Left colon (tissue), 2 donors: ENCODE results near the gene PIH1D2. TPM values are rescaled to one million over a fixed set of nuclear protein-coding genes. Genes with fewer than 3 reads are reported as not detected.
"Not testable (repeated sequence)": the region's sequence is repeated elsewhere in the genome, so short reads cannot be mapped to it uniquely, and the experiment has no call there.

ENCODE experiments used
- ATAC-seq: fragments of 200-7000 bp; cut with Tn5 transposase; one replicate; pipeline ENCODE4 v1.9.1; 2020; ENCODE audit warnings: mild to moderate bottlenecking, moderate library complexity
- DNase-seq, 2 donors: peaks; one replicate each; pipeline ENCODE4 v3.0.0-alpha.2; 2020
- intact Hi-C, 2 donors: fragments of 100-400 bp; cut with DNase I in 1 of 2; cut with micrococcal nuclease in 1 of 2; formaldehyde crosslinking; loops; one replicate each; pipeline versions ENCODE4 v1.11.2 to v1.14.0; 2022; cut with DNase I, micrococcal nuclease
- long read RNA-seq: library from polyadenylated mRNA; unstranded; transcript quantifications from one replicate; pipeline ENCODE4 v2.0.0, GENCODE V29; 2021
- total RNA-seq, 2 donors: library from RNA; stranded (reverse); fragmentation: NEBNext Ultra II Directional; extraction: Animal tissue kit (Norgen Biotek cat#: 25700); gene quantifications; one replicate each; pipeline ENCODE4 v1.2.1, GENCODE V29; 2021
- donor health status: DM: no; HTN: no; CAD: no.
- donor health status: DM: yes; HTN: yes; CAD: no.

The PIH1D2 gene
- total RNA-seq = under 1 TPM; 0.92 to 0.98 TPM
- long read RNA-seq = 0 reads

GRCh38 chr11:112073941-112074811, at the start of gene PIH1D2, which contains the start of gene NKAPD1:
Gene PIH1D2 (minus strand): TSS chr11:112074017. CDS start chr11:112073174, 843 bp downstream.
Gene NKAPD1 (plus strand): TSS chr11:112074299. CDS start chr11:112075575, 1,276 bp downstream.
- intact Hi-C loops = no loop called here
- peak; percentile 93 for ATAC-seq
- peak; percentile 65 to 75 for DNase-seq

- intact Hi-C loops = no loop called here
- ATAC-seq = no peak
- DNase-seq = no peak
These were observed 49.3 kb upstream of the PIH1D2 start for GRCh38 chr11:112123129-112123528.

GRCh38 chr11:112121981-112122615, 48.3 kb upstream of the PIH1D2 start:
- intact Hi-C loops = no loop called here
- ATAC-seq (no peak), DNase-seq (no peak)

GRCh38 chr11:112118176-112118575, 44.4 kb upstream of the PIH1D2 start:
- intact Hi-C loops = loop anchor here in 1 of 2 donors (10.0 kb wide), 1 partner anchor 157 kb away; no protein-coding TSS in a partner anchor
- ATAC-seq (no peak), DNase-seq (no peak)

- no peak for ATAC-seq
- DNase-seq = no peak
- intact Hi-C loops = loop anchor here in 1 of 2 donors (10.0 kb wide), 1 partner anchor 159 kb away; no protein-coding TSS in a partner anchor
These were observed 41.6 kb upstream of the PIH1D2 start for GRCh38 chr11:112115386-112115785.

- intact Hi-C loops = loop anchor here in 1 of 2 donors (5.0 to 10.0 kb wide), 2 partner anchors 63 to 160 kb away; partner anchors contain the start of gene BCO2
- DNase-seq (no peak), ATAC-seq (no peak)
These were observed 40.6 kb upstream of the PIH1D2 start for GRCh38 chr11:112114460-112114859.

GRCh38 chr11:112113539-112114457, 40.0 kb upstream of the PIH1D2 start:
- ATAC-seq = peak; percentile 85
- intact Hi-C loops = loop anchor here in 1 of 2 donors (5.0 to 10.0 kb wide), 2 partner anchors 64 to 161 kb away; partner anchors contain the start of gene BCO2
- no peak for DNase-seq

GRCh38 chr11:112106070-112106469, 32.3 kb upstream of the PIH1D2 start:
- DNase-seq = no peak
- no peak for ATAC-seq
- intact Hi-C loops = no loop called here

- no peak for DNase-seq
- intact Hi-C loops = no loop called here
- ATAC-seq = no peak
These were observed 29.6 kb upstream of the PIH1D2 start for GRCh38 chr11:112103446-112103845.

GRCh38 chr11:112100462-112100861, 26.6 kb upstream of the PIH1D2 start:
- no peak for DNase-seq
- no peak for ATAC-seq
- intact Hi-C loops = no loop called here

GRCh38 chr11:112097734-112098528, 24.1 kb upstream of the PIH1D2 start:
- DNase-seq = no peak
- intact Hi-C loops = no loop called here
- ATAC-seq = no peak

- no peak for DNase-seq
- ATAC-seq = no peak
- intact Hi-C loops = no loop called here
These were observed 22.4 kb upstream of the PIH1D2 start for GRCh38 chr11:112096194-112096593.

GRCh38 chr11:112095302-112095701, 21.5 kb upstream of the PIH1D2 start:
- ATAC-seq, DNase-seq, intact Hi-C loops: not testable (repeated sequence)

- DNase-seq (peak in 1 of 2 donors; percentile 11), ATAC-seq (peak; percentile 21)
- intact Hi-C loops = no loop called here
These were observed 13.4 kb upstream of the PIH1D2 start for GRCh38 chr11:112087212-112087611.

- intact Hi-C loops = no loop called here
- ATAC-seq = peak; percentile 93
- DNase-seq = peak; percentile 93 to 96
These were observed 12.8 kb upstream of the PIH1D2 start, which contains the start of the genes SDHD and TIMM8B for GRCh38 chr11:112086422-112087191. Gene SDHD (plus strand): TSS chr11:112086873. CDS start chr11:112086908, 35 bp downstream. Gene TIMM8B (minus strand): TSS chr11:112086756. CDS start chr11:112086723, 33 bp downstream.

- peak; percentile 39 to 45 for DNase-seq
- intact Hi-C loops = no loop called here
- ATAC-seq = peak; percentile 61
These were observed 12.1 kb upstream of the PIH1D2 start for GRCh38 chr11:112085822-112086421.
